GM12892 (cell line): Measurements from ENCODE around the gene KAT8.

Source experiments
- DNase-seq: peaks from one replicate; pipeline ENCODE4 v3.0.0; 2011; ENCODE audit not compliant: insufficient read length
- FAIRE-seq: peaks from 2 replicates; lab custom pipeline; 2011; peaks lifted over from hg19 to GRCh38; lab: Jason Lieb, UNC
- POLR2A ChIP-seq: IDR thresholded peaks from 2 replicates; pipeline ENCODE4 v1.6.1; 2011; ENCODE audit warnings: low read depth, low read length, control low read depth
- POLR2AphosphoS5 ChIP-seq: IDR thresholded peaks from 2 replicates; pipeline ENCODE4 v1.6.1; 2011; ENCODE audit warnings: low read depth, low read length, control low read depth
- TAF1 ChIP-seq: IDR thresholded peaks from 2 replicates; pipeline ENCODE4 v1.6.1; 2011; ENCODE audit warnings: low read depth, mild to moderate bottlenecking, control low read depth, low read length, borderline replicate concordance

The KAT8 gene

GRCh38 chr16:31179747-31180459, 62.4 kb downstream of the KAT8 start, which contains the start of gene FUS:
FUS (plus strand) TSS chr16:31180139; CDS start chr16:31180215, 76 bp downstream.
- FAIRE-seq (peak; percentile 98), DNase-seq (peak; percentile 88)
- TF ChIP-seq POLR2AphosphoS5 (peak; percentile 100), TAF1 (peak; percentile 100), POLR2A (peak; percentile 100)
